DMS79 treated with DMSO at 0.1 percent for 48 hours (cell line): Measurements from ENCODE around the gene FAM13B.
"Not testable (repeated sequence)": the region's sequence is repeated elsewhere in the genome, so short reads cannot be mapped to it uniquely, and the experiment has no call there.

Experiments used
- DNase-seq: peaks from one replicate; lab custom pipeline; 2025; lab: John Stamatoyannopoulos, UW

FAM13B gene

GRCh38 chr5:138032572-138033385, at the start of gene FAM13B:
Gene FAM13B (minus strand): TSS chr5:138033079. CDS start chr5:138019111, 13,968 bp downstream.
- peak; percentile 42 for DNase-seq

GRCh38 chr5:138082033-138082432, 49.2 kb upstream of the FAM13B start:
- DNase-seq: no peak

- DNase-seq: no peak
Observed at GRCh38 chr5:138078006-138078643, 45.2 kb upstream of the FAM13B start.

- DNase-seq: peak; percentile 48
Observed at GRCh38 chr5:138077064-138077696, 44.3 kb upstream of the FAM13B start.

- not testable (repeated sequence) for DNase-seq
Observed at GRCh38 chr5:138070026-138070425, 37.1 kb upstream of the FAM13B start.

- peak; percentile 2 for DNase-seq
Observed at GRCh38 chr5:138068742-138069600, 36.1 kb upstream of the FAM13B start.

- no peak for DNase-seq
Observed at GRCh38 chr5:138067945-138068344, 35.1 kb upstream of the FAM13B start.

- no peak for DNase-seq
Observed at GRCh38 chr5:138065102-138065501, 32.2 kb upstream of the FAM13B start.

GRCh38 chr5:138064526-138064925, 31.6 kb upstream of the FAM13B start:
- no peak for DNase-seq

GRCh38 chr5:138054847-138055558, 22.1 kb upstream of the FAM13B start:
- DNase-seq: peak; percentile 7

GRCh38 chr5:138054206-138054605, 21.3 kb upstream of the FAM13B start:
- no peak for DNase-seq

GRCh38 chr5:138053554-138053953, 20.7 kb upstream of the FAM13B start:
- DNase-seq: no peak

- not testable (repeated sequence) for DNase-seq
Observed at GRCh38 chr5:138052718-138053117, 19.8 kb upstream of the FAM13B start.

- DNase-seq: no peak
Observed at GRCh38 chr5:138051441-138052296, 18.8 kb upstream of the FAM13B start.

GRCh38 chr5:138045283-138045682, 12.4 kb upstream of the FAM13B start:
- not testable (repeated sequence) for DNase-seq

- DNase-seq: no peak
Observed at GRCh38 chr5:138038826-138039225, 5.9 kb upstream of the FAM13B start.

- no peak for DNase-seq
Observed at GRCh38 chr5:138037907-138038633, 5.2 kb upstream of the FAM13B start.

GRCh38 chr5:138037271-138037670, 4.4 kb upstream of the FAM13B start:
- DNase-seq: no peak
